PC-9 (cell line): Measurements from ENCODE around the gene GNG8. TPM values are rescaled to one million over a fixed set of nuclear protein-coding genes. Genes with fewer than 3 reads are reported as not detected.

Experiments
- BruUV-seq: library from RNA; stranded (reverse); fragments of 400-500 nt; replicated peaks from 2 replicates; lab custom pipeline; 2021; lab: Mats Ljungman, UMichigan
- CTCF ChIA-PET: fragments of 300-600 bp; sonication (Branson Sonifier 250); formaldehyde crosslinking; loops from one replicate; lab custom pipeline; 2022; ENCODE audit warnings: antibody characterized with exemption; lab: Charles Lee
- POLR2A ChIA-PET: fragments of 300-600 bp; sonication (Branson Sonifier 250); formaldehyde crosslinking; loops from one replicate; lab custom pipeline; 2022; ENCODE audit warnings: antibody characterized with exemption; ENCODE audit not compliant: unreplicated experiment; lab: Charles Lee
- DNase-seq, 2 experiments: peaks; one replicate each; pipeline versions ENCODE4 v3.0.0 to v3.0.0-alpha.2; 2015 to 2022; ENCODE audit warnings: mixed read lengths in 1 of 2
- H2AFZ ChIP-seq: fragments of 200-600 bp; sonication (generic); 2 replicates; pipeline ENCODE4 v1.8.1; 2017; ENCODE audit warnings: antibody characterized with exemption
- H3F3A ChIP-seq: fragments of 200-600 bp; sonication (generic); 2 replicates; pipeline ENCODE4 v1.8.1; 2017; ENCODE audit warnings: antibody characterized with exemption, mild to moderate bottlenecking, low read depth; ENCODE audit not compliant: insufficient read depth
- H3K27ac ChIP-seq: fragments of 200-600 bp; sonication (generic); 2 replicates; pipeline ENCODE4 v1.6.1; 2016; ENCODE audit warnings: mixed run types
- H3K27me3 ChIP-seq: fragments of 200-600 bp; sonication (generic); 2 replicates; pipeline ENCODE4 v1.6.1; 2016; ENCODE audit warnings: low read depth, mixed run types; ENCODE audit not compliant: insufficient read depth
- H3K36me3 ChIP-seq: fragments of 200-600 bp; sonication (generic); 2 replicates; pipeline ENCODE4 v1.6.1; 2016; ENCODE audit warnings: low read depth, mixed run types
- H3K4me1 ChIP-seq: fragments of 200-600 bp; sonication (generic); replicated peaks from 2 replicates; pipeline ENCODE4 v1.6.1; 2016; ENCODE audit warnings: mixed run types; ENCODE audit not compliant: insufficient read depth
- H3K4me2 ChIP-seq: fragments of 200-600 bp; sonication (generic); 2 replicates; pipeline ENCODE4 v1.6.1; 2017; ENCODE audit warnings: mixed run types
- H3K4me3 ChIP-seq: fragments of 200-600 bp; sonication (generic); 2 replicates; pipeline ENCODE4 v1.6.1; 2016; ENCODE audit warnings: mixed run types
- H3K79me2 ChIP-seq: fragments of 200-600 bp; sonication (generic); 2 replicates; pipeline ENCODE4 v1.6.1; 2017; ENCODE audit warnings: low read depth, mixed run types
- H3K9me2 ChIP-seq: fragments of 200-600 bp; sonication (generic); 2 replicates; pipeline ENCODE4 v1.8.1; 2017; ENCODE audit warnings: mild to moderate bottlenecking; ENCODE audit not compliant: insufficient read depth
- H3K9me3 ChIP-seq: fragments of 200-600 bp; sonication (generic); 2 replicates; pipeline ENCODE4 v1.8.1; 2016; ENCODE audit warnings: low read depth; ENCODE audit not compliant: insufficient read depth
- H4K20me1 ChIP-seq: fragments of 200-600 bp; sonication (generic); 2 replicates; pipeline ENCODE4 v1.8.1; 2017; ENCODE audit not compliant: insufficient read depth
- EZH2 ChIP-seq: fragments of 200-600 bp; sonication (generic); IDR thresholded peaks from 2 replicates; pipeline ENCODE4 v1.8.0; 2017; ENCODE audit warnings: antibody characterized with exemption, low read depth
- intact Hi-C: fragments of 100-400 bp; cut with micrococcal nuclease; formaldehyde crosslinking; loops from one replicate; pipeline ENCODE4 v1.10.0; 2022; ENCODE audit not compliant: unreplicated experiment
- total RNA-seq: library from RNA; stranded (reverse); gene quantifications from 2 replicates; pipeline ENCODE4 v1.2.3, GENCODE V29; 2021
- TF ChIP-seq, protein P1 (sequence below): fragments of 200-600 bp; sonication (generic); conservative IDR thresholded peaks from 2 replicates; pipeline ENCODE4 v1.6.1; 2017; ENCODE audit warnings: mixed run types, antibody characterized with exemption, mild to moderate bottlenecking, moderate library complexity

Gene GNG8
- total RNA-seq, 1 experiment from 2014 or later: not detected

DNA sequence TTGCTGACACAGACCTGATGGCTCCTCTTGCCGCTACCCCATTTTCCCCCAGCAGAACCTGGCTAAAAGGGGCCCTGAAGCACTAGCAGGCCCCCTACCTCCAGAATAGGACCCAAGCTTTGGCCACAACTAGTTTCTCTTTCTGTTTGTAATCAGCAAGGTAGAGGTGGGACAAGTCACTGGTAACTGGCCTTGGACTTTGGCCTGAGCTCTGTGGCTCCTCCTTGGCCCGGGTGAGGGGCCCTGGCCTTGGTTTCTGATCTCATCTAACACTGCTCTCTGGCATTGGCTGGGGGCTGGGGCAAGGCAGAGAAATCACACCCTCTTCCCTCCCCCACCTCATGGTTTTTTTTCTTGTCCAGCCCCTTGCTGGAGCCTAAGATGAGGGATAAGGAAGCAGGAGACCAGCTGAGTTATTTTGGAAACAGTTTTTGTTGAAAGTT is 32.8 kb downstream of the GNG8 start:
- Histone ChIP-seq H3F3A (peaks cover 4% of the 10 kb centered on the region; the same call in 1 of the 2 replicates), H3K27me3 (no peaks in the 10 kb centered on the region), H4K20me1 (no peaks in the 10 kb centered on the region), H3K9me3 (no peaks in the 10 kb centered on the region), H3K9me2 (no peaks in the 10 kb centered on the region), H3K27ac (no peak overlapping the region), H3K36me3 (peaks cover 7% of the 10 kb centered on the region; the same call in 1 of the 2 replicates), H3K4me2 (0 out of 2 replicates have a peak overlapping the region, but pooled peaks have one; percentile 89), H3K79me2 (peaks cover 35% of the 10 kb centered on the region), H3K4me3 (no peak overlapping the region), H3K4me1 (peaks cover 12% of the 10 kb centered on the region; the same call in 1 of the 2 replicates), H2AFZ (no peak overlapping the region)
- DNase-seq: no peak
- intact Hi-C loops: no loop called here
- CTCF ChIA-PET: no interaction called here
- TF ChIP-seq, protein P1, sequence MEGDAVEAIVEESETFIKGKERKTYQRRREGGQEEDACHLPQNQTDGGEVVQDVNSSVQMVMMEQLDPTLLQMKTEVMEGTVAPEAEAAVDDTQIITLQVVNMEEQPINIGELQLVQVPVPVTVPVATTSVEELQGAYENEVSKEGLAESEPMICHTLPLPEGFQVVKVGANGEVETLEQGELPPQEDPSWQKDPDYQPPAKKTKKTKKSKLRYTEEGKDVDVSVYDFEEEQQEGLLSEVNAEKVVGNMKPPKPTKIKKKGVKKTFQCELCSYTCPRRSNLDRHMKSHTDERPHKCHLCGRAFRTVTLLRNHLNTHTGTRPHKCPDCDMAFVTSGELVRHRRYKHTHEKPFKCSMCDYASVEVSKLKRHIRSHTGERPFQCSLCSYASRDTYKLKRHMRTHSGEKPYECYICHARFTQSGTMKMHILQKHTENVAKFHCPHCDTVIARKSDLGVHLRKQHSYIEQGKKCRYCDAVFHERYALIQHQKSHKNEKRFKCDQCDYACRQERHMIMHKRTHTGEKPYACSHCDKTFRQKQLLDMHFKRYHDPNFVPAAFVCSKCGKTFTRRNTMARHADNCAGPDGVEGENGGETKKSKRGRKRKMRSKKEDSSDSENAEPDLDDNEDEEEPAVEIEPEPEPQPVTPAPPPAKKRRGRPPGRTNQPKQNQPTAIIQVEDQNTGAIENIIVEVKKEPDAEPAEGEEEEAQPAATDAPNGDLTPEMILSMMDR: no peak
- BruUV-seq: TSS peak; percentile 22
- POLR2A ChIA-PET: no interaction called here

DNA sequence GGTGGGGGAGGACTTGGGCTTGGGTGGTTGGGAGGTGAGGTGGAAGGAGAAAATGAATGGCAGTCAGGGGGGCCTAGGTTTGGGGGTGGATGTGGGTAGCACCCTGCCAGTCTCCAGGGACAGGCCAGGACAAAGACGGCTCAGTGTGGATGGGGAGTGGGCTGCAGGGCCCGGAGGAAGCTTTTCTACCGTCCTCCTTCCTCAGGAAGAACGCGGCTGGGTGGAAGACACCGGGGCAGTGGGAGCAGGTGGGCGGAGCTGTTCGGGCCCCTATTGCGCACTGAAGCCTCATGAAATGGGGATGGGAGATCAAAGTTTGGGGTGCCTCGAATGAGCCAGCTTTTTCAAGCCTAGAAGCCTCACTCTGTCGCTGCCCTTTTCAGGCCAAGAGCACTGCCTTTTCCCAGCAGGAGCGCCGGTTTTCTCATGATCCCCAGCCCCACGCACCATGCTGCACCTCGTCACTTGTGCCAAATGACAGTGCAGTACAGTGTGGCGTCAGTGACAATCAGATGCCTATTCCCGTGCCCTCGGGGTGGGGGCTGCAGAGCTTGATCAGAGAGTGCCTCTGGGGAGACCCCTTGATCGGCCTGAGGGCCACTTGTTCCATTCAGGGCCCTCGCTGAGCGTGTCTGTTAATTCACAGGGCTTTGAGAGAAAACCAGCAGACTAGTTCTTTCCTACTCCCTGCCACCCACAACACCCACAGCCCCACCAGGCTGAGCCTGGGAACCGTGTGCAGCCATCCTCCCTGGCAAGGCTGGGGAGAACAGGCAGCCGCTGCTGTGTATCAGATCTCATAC is 33.4 kb downstream of the GNG8 start:
- no peak for DNase-seq
- no peak overlapping the region for H3K27ac ChIP-seq
- H3K9me2 ChIP-seq: no peaks in the 10 kb centered on the region
- no TSS peak for BruUV-seq
- peaks cover 35% of the 10 kb centered on the region for H3K79me2 ChIP-seq
- H3K4me3 ChIP-seq: peak overlapping the region; percentile 100
- H4K20me1 ChIP-seq: no peaks in the 10 kb centered on the region
- peaks cover 12% of the 10 kb centered on the region; the same call in 1 of the 2 replicates for H3K4me1 ChIP-seq
- H3F3A ChIP-seq: peaks cover 4% of the 10 kb centered on the region; the same call in 1 of the 2 replicates
- no peaks in the 10 kb centered on the region for H3K9me3 ChIP-seq
- peak overlapping the region; percentile 89 for H3K4me2 ChIP-seq
- H2AFZ ChIP-seq: no peak overlapping the region
- CTCF ChIA-PET: interaction anchor here (0.9 to 2.6 kb wide), 2 partner anchors 11 to 59 kb away, joined by 4 to 11 read pairs; no protein-coding TSS in a partner anchor
- TF ChIP-seq, protein P1: no peak
- TF ChIP-seq EZH2: no peak
- peaks cover 7% of the 10 kb centered on the region; the same call in 1 of the 2 replicates for H3K36me3 ChIP-seq
- POLR2A ChIA-PET: no interaction called here
- H3K27me3 ChIP-seq: no peaks in the 10 kb centered on the region
- intact Hi-C loops: no loop called here

DNA sequence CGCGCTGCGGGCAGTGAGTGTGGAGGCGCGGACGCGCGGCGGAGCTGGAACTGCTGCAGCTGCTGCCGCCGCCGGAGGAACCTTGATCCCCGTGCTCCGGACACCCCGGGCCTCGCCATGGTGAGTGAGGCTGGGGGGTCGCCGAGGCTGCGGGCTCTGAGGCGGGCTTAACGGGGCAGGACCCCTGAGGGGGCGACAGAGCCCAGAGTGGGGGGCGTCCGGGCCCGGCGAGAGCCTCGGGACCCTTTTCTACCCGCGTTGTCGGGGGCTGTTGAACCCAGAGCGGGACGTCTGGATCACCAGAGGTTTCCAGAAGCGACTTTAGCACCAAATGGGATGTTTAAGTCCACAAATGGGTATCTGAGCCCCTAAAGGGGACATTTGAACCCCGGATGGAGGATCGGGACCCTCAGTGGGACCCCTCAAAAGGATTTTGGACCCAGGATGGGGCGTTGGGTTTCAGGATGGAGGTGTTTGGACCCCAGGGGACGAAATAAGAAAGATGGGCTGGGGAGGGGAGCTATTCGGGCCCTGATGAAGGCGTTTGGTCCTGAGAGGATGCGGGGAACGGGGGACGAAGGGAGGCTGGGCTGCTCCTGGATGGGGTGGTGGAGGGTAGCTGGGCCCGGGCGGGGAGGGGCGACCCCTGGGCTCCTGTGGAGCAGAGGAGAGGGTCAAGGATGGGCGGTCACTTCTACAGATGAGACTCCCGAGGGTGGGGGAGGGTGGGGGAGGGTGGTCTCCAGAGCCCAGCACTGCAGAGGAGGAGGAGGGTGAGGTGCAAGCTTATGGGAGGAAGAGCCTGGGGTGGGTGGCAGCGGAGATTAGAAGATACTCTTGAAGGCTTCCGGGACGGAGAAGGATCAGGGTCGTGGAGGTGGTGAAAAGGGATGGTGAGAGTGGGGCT is 34.4 kb downstream of the GNG8 start, which contains the start of gene CALM3:
Gene CALM3 (plus strand): TSS at position 13 of the 907 bp plus-strand sequence. CDS start 105 bp downstream, at position 118.
- Histone ChIP-seq H3K4me3 (peak within 1 kb of the TSS; percentile 100), H3K9me2 (no peaks in the 10 kb centered on the region), H3K4me2 (peak within 1 kb of the TSS; percentile 89), H3K4me1 (peaks cover 12% of the 10 kb centered on the region; the same call in 1 of the 2 replicates), H3K27me3 (no peaks in the 10 kb centered on the region), H3K27ac (peak within 1 kb of the TSS; percentile 93), H3K79me2 (peaks cover 35% of the 10 kb centered on the region), H3K36me3 (peaks cover 6% of the 10 kb centered on the region; the same call in 1 of the 2 replicates), H3K9me3 (no peaks in the 10 kb centered on the region), H2AFZ (peak within 1 kb of the TSS; percentile 99), H3F3A (peaks cover 4% of the 10 kb centered on the region; the same call in 1 of the 2 replicates), H4K20me1 (no peaks in the 10 kb centered on the region)
- CTCF ChIA-PET: interaction anchor here (0.6 to 2.6 kb wide), 3 partner anchors 12 to 60 kb away, joined by 3 to 11 read pairs (median 4); no protein-coding TSS in a partner anchor
- TF ChIP-seq, protein P1: no peak
- no peak for TF ChIP-seq EZH2
- POLR2A ChIA-PET: interaction anchor here (0.5 to 0.6 kb wide), 4 partner anchors 24 to 1793 kb away, joined by 3 to 8 read pairs (median 6); partner anchors contain the start of gene PTGIR
- DNase-seq: no peak
- intact Hi-C loops: no loop called here
- BruUV-seq: TSS peak; percentile 50
